AG20443 (cell line): Measurements from ENCODE around the gene CPNE2.

Source experiments
- DNase-seq: peaks from one replicate; pipeline ENCODE4 v3.0.0; 2012; ENCODE audit warnings: low spot score, mixed read lengths

Gene CPNE2

GRCh38 chr16:57123974-57124674 is 31.7 kb downstream of the CPNE2 start:
- DNase-seq, result no peak

GRCh38 chr16:57125376-57125775 is 33.0 kb downstream of the CPNE2 start:
- DNase-seq, result no peak

- no peak for DNase-seq
Observed at GRCh38 chr16:57125969-57126368, 33.6 kb downstream of the CPNE2 start.

GRCh38 chr16:57126411-57126810 is 34.0 kb downstream of the CPNE2 start:
- no peak for DNase-seq

GRCh38 chr16:57127037-57127763 is 34.8 kb downstream of the CPNE2 start:
- DNase-seq, result no peak

GRCh38 chr16:57127836-57128235 is 35.5 kb downstream of the CPNE2 start:
- DNase-seq, result no peak

- no peak for DNase-seq
Observed at GRCh38 chr16:57128771-57129389, 36.5 kb downstream of the CPNE2 start.

- DNase-seq, result no peak
Observed at GRCh38 chr16:57130950-57131321, 38.6 kb downstream of the CPNE2 start.

- no peak for DNase-seq
Observed at GRCh38 chr16:57131351-57131970, 39.1 kb downstream of the CPNE2 start.

GRCh38 chr16:57132470-57132869 is 40.1 kb downstream of the CPNE2 start:
- DNase-seq, result no peak

- DNase-seq, result no peak
Observed at GRCh38 chr16:57133031-57133430, 40.6 kb downstream of the CPNE2 start.

GRCh38 chr16:57133886-57134285 is 41.5 kb downstream of the CPNE2 start:
- no peak for DNase-seq

- no peak for DNase-seq
Observed at GRCh38 chr16:57134982-57135381, 42.6 kb downstream of the CPNE2 start.

- DNase-seq, result no peak
Observed at GRCh38 chr16:57137043-57137442, 44.7 kb downstream of the CPNE2 start.

- DNase-seq, result no peak
Observed at GRCh38 chr16:57137566-57138273, 45.3 kb downstream of the CPNE2 start.

GRCh38 chr16:57138281-57138935 is 46.0 kb downstream of the CPNE2 start:
- DNase-seq, result no peak

GRCh38 chr16:57140931-57141668 is 48.7 kb downstream of the CPNE2 start:
- no peak for DNase-seq

- DNase-seq, result no peak
Observed at GRCh38 chr16:57141822-57142631, 49.6 kb downstream of the CPNE2 start.

- no peak for DNase-seq
Observed at GRCh38 chr16:57143149-57143921, 51.0 kb downstream of the CPNE2 start.
